Medulla oblongata (tissue), 1 donor: ENCODE measurements around the gene CYP2C19.
"Not testable (repeated sequence)": the region's sequence is repeated elsewhere in the genome, so short reads cannot be mapped to it uniquely, and the experiment has no call there.

ENCODE experiments used
- DNase-seq: peaks from one replicate; pipeline ENCODE4 v3.0.0-alpha.2; 2015; ENCODE audit errors: extremely low spot score

The CYP2C19 gene

GRCh38 chr10:94762393-94762792, at the start of gene CYP2C19:
Gene CYP2C19, plus strand, starts transcription at chr10:94762681. Its CDS starts 25 bp downstream, at chr10:94762706.
- DNase-seq, result no peak

- DNase-seq, result no peak
These were observed 36.6 kb upstream of the CYP2C19 start for GRCh38 chr10:94725871-94726270.

GRCh38 chr10:94735197-94735596, 27.3 kb upstream of the CYP2C19 start:
- no peak for DNase-seq

GRCh38 chr10:94738588-94738987, 23.9 kb upstream of the CYP2C19 start:
- no peak for DNase-seq

GRCh38 chr10:94747137-94747536, 15.3 kb upstream of the CYP2C19 start:
- no peak for DNase-seq

- DNase-seq, result no peak
These were observed 14.6 kb upstream of the CYP2C19 start for GRCh38 chr10:94747838-94748237.

- no peak for DNase-seq
These were observed 4.6 kb upstream of the CYP2C19 start for GRCh38 chr10:94757916-94758315.

- DNase-seq, result no peak
These were observed 1.8 kb upstream of the CYP2C19 start for GRCh38 chr10:94760586-94761178.

GRCh38 chr10:94775425-94775824, 12.9 kb downstream of the CYP2C19 start:
- not testable (repeated sequence) for DNase-seq

- no peak for DNase-seq
These were observed 15.5 kb downstream of the CYP2C19 start for GRCh38 chr10:94777886-94778458.

- no peak for DNase-seq
These were observed 18.4 kb downstream of the CYP2C19 start for GRCh38 chr10:94780844-94781243.

- DNase-seq, result no peak
These were observed 21.8 kb downstream of the CYP2C19 start for GRCh38 chr10:94784256-94784655.

- DNase-seq, result no peak
These were observed 22.7 kb downstream of the CYP2C19 start for GRCh38 chr10:94785211-94785610.

GRCh38 chr10:94800551-94800950, 38.1 kb downstream of the CYP2C19 start:
- not testable (repeated sequence) for DNase-seq

GRCh38 chr10:94803307-94803706, 40.8 kb downstream of the CYP2C19 start:
- no peak for DNase-seq

GRCh38 chr10:94830025-94830424, 67.5 kb downstream of the CYP2C19 start:
- DNase-seq, result not testable (repeated sequence)

GRCh38 chr10:94846204-94846603, 83.7 kb downstream of the CYP2C19 start:
- DNase-seq, result no peak

GRCh38 chr10:94850766-94851165, 88.3 kb downstream of the CYP2C19 start:
- DNase-seq, result no peak

GRCh38 chr10:94851263-94851662, 88.8 kb downstream of the CYP2C19 start:
- no peak for DNase-seq

GRCh38 chr10:94852438-94852837, 90.0 kb downstream of the CYP2C19 start:
- DNase-seq, result no peak

- DNase-seq, result no peak
These were observed 90.6 kb downstream of the CYP2C19 start for GRCh38 chr10:94853065-94853464.

GRCh38 chr10:94858005-94858404, 95.5 kb downstream of the CYP2C19 start:
- no peak for DNase-seq

GRCh38 chr10:94859086-94859485, 96.6 kb downstream of the CYP2C19 start:
- no peak for DNase-seq

GRCh38 chr10:94878649-94879048, 116.2 kb downstream of the CYP2C19 start:
- DNase-seq, result no peak
